Stimulated activated CD8-positive, alpha-beta memory T cell treated with anti-CD3 and anti-CD28 coated beads, Interleukin-12 subunit alpha, Interleukin-12 subunit beta, amount 100 ng/mL, for 4 hours (primary cell): Measurements from ENCODE around the gene SELENOP.
"Not testable (repeated sequence)": the region's sequence is repeated elsewhere in the genome, so short reads cannot be mapped to it uniquely, and the experiment has no call there.

Source experiments
- DNase-seq: peaks from one replicate; pipeline ENCODE4 v3.0.0-alpha.2; 2020; ENCODE audit warnings: low read depth

SELENOP gene

GRCh38 chr5:42811591-42812446 is at the start of gene SELENOP:
SELENOP (minus strand) TSS chr5:42811892; CDS start chr5:42808353, 3,539 bp downstream.
- DNase-seq: no peak

GRCh38 chr5:42858687-42859086 is 47.0 kb upstream of the SELENOP start:
- no peak for DNase-seq

GRCh38 chr5:42858031-42858643 is 46.4 kb upstream of the SELENOP start:
- no peak for DNase-seq

GRCh38 chr5:42855811-42856210 is 44.1 kb upstream of the SELENOP start:
- DNase-seq: no peak

GRCh38 chr5:42855386-42855785 is 43.7 kb upstream of the SELENOP start:
- DNase-seq: no peak

GRCh38 chr5:42854795-42855194 is 43.1 kb upstream of the SELENOP start:
- DNase-seq: no peak

- no peak for DNase-seq
Observed at GRCh38 chr5:42852826-42853225, 41.1 kb upstream of the SELENOP start.

- DNase-seq: no peak
Observed at GRCh38 chr5:42851481-42851880, 39.8 kb upstream of the SELENOP start.

GRCh38 chr5:42848545-42848944 is 36.9 kb upstream of the SELENOP start:
- no peak for DNase-seq

GRCh38 chr5:42844408-42844807 is 32.7 kb upstream of the SELENOP start:
- not testable (repeated sequence) for DNase-seq

- DNase-seq: no peak
Observed at GRCh38 chr5:42843675-42844292, 32.1 kb upstream of the SELENOP start.

- DNase-seq: no peak
Observed at GRCh38 chr5:42842921-42843641, 31.4 kb upstream of the SELENOP start.

GRCh38 chr5:42840842-42841567 is 29.3 kb upstream of the SELENOP start:
- no peak for DNase-seq

GRCh38 chr5:42840269-42840668 is 28.6 kb upstream of the SELENOP start:
- no peak for DNase-seq

- no peak for DNase-seq
Observed at GRCh38 chr5:42839196-42839595, 27.5 kb upstream of the SELENOP start.

- no peak for DNase-seq
Observed at GRCh38 chr5:42837601-42838000, 25.9 kb upstream of the SELENOP start.

GRCh38 chr5:42836070-42836769 is 24.5 kb upstream of the SELENOP start:
- no peak for DNase-seq

GRCh38 chr5:42832060-42832459 is 20.4 kb upstream of the SELENOP start:
- DNase-seq: no peak

- DNase-seq: no peak
Observed at GRCh38 chr5:42830924-42831323, 19.2 kb upstream of the SELENOP start.

GRCh38 chr5:42828671-42829070 is 17.0 kb upstream of the SELENOP start:
- DNase-seq: no peak
